ENCODE data around the gene NTN1.

NTN1 gene

DNA sequence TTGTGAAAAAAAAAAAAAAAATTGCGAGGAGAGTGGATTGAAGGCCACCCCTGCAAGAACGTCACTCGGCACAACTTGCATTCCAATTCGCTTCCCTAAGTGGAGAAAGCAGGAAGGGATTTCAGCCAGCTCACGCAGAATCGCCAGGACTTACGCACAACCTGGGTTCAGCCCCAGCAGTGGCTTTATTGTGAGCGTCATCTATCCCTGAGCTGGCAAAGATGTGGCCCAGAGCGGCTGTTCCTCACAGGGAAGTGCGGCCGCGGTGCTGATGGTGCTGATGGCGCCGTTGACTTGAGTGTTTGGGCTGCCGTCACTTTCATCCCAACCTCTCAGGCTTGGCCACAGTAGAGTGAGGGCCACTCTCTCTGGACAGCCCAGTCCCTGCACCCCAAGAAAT is 197.6 kb downstream of the NTN1 start:
- no peak for DNase-seq (ENCODE audit: low read depth)

DNA sequence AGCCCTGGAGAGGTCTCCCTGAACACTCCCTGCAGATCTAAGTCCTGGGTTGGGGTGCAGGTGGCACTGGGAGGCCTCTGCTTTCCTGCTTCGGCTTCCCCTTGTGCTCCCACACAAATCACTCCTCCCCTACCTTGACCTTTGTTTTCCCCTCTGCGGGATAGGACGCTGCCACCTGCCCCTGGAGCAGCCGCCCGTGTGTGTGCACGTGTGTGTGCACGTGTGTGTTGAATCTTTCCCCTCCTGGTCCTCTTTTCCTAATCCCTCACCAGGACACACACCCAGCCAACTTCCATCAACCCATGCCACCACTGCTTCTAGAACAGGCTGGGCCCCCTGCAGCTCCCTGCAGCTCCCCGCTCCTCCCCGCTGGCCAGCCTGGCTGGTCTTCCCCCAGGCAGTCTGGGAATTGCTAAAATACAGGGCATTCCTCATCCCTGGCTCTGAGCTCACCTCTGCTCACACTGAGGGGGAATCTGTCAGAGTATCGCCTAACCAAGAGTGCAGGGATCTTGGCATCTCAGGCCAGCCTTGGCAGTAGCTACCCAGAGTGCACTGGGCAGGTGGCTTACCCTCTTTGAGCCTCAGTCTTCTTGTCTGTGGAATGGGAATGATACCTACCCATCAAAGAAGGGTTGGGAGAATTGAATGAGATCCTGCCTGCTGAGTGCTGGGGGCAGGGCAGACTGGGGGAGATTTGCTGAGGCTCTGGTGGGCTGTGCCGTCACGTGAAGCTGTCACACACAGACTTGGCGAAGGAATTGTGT is 198.5 kb downstream of the NTN1 start:
- no peak for DNase-seq (ENCODE audit: low read depth)

GRCh38 chr17:9220398-9221146 is 199.3 kb downstream of the NTN1 start:
- no peak for DNase-seq (ENCODE audit: low read depth)

- DNase-seq (ENCODE audit: low read depth) = no peak
Measured at GRCh38 chr17:9221147-9221921, 200.0 kb downstream of the NTN1 start.

GRCh38 chr17:9221922-9222180 is 200.5 kb downstream of the NTN1 start:
- DNase-seq (ENCODE audit: low read depth) = no peak

- DNase-seq (ENCODE audit: low read depth) = no peak
Measured at GRCh38 chr17:9223531-9223930, 202.2 kb downstream of the NTN1 start.

DNA sequence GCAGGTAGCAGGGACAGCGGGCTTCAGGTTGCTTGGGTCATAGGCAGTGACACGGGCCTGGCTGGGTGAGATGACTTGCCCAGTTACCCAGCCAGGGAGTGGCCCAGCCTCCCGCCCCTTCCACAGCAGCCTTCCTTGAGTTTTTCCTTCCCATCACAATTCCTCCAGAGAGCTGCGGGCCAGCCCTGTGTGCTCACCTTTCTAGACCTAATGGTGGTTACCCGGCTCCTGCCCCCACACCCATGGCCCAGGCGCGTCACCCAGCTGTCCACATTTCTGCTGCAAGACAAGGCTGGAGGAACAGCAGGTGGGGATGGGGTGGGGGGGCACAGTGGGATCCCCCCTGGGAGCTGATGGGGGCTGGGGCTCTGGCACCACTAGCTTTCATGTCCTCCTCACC is 203.2 kb downstream of the NTN1 start:
- no peak for DNase-seq (ENCODE audit: low read depth)

GRCh38 chr17:9225305-9226101 is 204.2 kb downstream of the NTN1 start:
- DNase-seq (ENCODE audit: low read depth) = no peak

DNA sequence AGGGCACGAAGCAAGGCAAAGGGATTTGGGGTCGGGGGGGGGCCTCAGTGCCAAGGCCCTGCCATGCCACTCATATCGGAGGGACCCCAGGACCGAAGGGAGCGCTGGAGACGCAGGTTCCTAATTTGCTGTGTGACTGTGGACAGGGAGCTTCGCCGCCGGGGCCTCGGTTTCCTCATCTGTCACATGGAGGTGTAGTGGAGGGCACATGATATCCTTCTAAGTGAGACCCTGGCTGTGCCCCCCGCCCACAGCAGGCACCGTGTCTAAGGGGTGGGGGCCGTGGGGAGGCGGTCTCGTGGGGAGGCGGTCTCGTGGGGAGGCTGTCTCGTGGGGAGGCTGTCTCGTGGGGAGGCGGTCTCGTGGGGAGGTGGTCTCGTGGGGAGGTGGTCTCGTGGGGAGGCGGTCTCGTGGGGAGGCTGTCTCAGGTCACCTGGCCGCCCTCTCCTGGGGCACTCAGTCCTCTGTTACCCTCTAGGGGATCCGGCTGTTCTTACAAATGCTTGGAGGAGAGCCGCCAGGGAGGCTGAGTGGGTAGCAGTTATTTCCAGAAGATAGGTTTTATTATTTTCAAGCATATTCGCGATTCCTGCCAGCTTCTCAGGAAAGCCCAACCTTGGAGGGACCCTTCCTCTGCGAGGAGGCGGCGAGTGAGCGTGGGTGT is 205.0 kb downstream of the NTN1 start:
- DNase-seq (ENCODE audit: low read depth) = no peak

DNA sequence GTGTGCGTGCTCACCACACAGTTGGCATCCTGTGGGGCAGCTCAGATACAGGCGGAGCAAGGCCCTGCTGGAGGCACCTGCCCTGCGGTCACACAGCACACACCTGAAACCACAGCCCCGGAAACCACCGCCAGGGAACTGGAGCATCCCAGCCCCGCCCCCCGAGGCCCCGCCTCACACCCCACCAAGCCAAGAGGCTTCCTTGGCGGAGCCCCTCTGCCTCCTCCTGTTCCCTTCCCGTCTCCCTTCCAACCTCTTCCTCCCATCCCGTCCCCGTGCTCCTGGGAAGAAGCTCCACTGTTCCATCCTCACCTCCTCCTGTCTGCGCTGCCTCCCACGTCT is 205.5 kb downstream of the NTN1 start:
- no peak for DNase-seq (ENCODE audit: low read depth)

DNA sequence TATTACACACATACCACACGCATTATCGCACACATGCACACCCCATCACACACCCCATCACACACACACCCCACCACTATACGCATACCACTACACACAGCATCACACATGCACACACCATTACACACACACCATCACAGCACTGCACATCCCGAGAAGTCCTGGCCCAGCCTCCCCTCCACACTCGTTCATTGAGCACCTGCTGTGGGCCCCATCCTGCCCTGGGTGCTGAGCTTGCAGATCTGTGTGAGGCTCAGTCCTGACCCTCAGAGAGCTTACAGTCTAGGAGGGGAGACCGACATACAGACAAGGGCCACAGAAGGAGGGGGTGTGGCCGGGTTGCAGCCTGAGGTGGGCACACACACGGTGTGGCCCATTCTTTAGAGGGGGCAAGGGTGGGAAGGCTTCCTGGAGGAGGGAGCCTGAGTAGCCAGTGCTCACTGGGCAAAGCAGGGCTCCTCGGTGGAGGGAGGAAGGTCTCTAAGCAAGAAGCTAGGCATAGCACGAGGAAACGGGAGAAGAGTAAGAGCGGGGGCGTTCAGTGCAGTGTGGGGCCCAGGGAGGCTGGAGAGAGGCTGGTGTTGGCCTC is 206.6 kb downstream of the NTN1 start:
- DNase-seq (ENCODE audit: low read depth) = no peak

- no peak for DNase-seq (ENCODE audit: low read depth)
Measured at GRCh38 chr17:9228408-9229159, 207.3 kb downstream of the NTN1 start.

- DNase-seq (ENCODE audit: low read depth) = no peak
Measured at GRCh38 chr17:9229160-9229825, 208.0 kb downstream of the NTN1 start.

DNA sequence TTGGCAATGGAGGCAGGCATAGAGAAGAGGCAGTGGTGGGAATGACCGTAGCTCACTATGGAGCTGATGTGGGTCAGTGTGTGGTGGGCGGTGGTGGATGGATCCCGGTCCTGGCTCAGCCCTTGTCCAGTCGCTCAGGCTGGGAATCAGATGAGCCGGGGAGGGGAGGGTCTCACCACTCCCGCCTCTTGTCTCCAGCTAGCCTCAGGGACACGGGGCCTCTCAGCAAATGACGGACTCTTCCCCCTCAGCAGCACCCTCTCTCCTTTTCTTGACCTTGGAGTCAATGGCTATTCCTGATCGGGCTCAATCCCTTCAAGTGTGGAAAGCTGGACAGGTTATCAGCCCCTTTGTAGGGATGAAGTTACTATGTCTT is 208.5 kb downstream of the NTN1 start:
- DNase-seq (ENCODE audit: low read depth) = no peak

DNA sequence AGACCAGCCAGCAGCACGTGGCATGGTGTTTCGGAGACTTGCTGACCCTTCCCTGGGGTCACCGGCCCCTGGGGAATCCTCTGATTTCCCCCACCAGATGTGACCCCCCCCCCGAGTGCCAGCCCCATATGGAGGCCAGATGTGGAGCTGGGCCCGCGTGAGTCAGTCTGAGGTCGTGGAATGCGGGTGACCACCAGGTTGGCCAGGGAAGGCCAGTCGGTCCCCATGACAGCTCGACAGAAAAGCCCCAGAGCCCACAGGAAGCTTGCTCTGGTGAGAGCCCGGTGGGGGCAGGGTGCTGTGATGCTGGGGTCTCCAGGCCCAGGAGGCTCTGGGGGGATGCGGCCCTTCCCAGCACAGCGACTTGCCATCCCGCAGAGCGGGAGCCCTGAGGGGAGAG is 209.0 kb downstream of the NTN1 start:
- no peak for DNase-seq (ENCODE audit: low read depth)

- DNase-seq (ENCODE audit: low read depth) = no peak
Measured at GRCh38 chr17:9230861-9231260, 209.6 kb downstream of the NTN1 start.

DNA sequence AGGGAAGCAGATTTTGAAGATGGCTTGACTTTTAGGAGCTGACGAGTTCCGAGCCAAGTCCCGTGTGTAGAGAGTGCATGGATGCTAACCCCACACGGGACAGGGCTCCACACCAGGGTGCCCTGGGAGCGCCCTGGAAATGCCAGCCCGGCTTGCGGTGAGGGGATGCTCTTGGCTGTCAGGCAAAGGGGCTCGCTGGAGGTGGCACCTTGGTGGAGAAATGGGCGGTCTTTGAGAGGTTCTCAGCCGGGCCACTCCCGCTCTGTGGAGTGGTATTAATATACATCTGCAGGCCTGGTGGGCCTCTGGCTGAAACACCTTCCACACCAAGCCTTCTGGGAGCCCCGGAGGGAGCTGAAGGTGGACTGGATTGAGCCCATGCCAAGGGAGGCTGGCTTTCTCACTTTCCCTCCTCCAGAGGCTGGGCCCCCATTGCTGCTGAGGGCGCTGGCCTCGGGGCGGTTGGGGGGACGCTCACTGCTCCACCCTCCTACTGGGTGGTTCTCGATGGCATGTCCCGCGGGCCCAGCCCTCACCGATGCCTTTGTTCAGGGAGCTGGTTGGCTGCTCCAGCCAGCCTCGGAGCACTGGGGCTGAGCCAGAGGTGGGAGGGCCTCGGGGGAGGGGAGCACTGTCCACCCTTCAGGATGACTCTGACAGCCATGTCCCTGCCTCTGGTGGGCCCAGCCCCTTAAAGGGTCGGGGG is 210.3 kb downstream of the NTN1 start:
- no peak for DNase-seq (ENCODE audit: low read depth)

DNA sequence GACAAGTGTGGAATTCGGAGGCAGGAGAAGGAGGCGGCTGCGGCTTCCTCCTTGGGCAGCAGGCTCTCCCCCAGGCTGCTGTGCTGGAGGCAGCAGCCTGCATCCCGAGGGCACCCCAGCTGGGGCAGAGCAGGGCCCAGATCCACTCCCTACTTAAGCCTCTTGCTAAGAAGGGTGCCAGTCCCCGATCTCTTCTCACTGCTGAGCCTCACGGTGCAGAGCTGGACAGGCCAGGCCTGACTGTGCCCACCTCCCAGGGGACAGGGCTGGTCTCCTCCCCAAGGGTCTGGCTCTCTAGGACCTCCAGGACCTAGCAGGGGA is 210.8 kb downstream of the NTN1 start:
- DNase-seq (ENCODE audit: low read depth) = no peak

GRCh38 chr17:9232591-9233270 is 211.4 kb downstream of the NTN1 start:
- no peak for DNase-seq (ENCODE audit: low read depth)

Measured in stimulated activated CD8-positive, alpha-beta memory T cell treated with anti-CD3 and anti-CD28 coated beads, Interleukin-12 subunit alpha, Interleukin-12 subunit beta, amount 100 ng/mL, for 4 hours (primary cell).